Measurements from ENCODE around the gene GP1BA.
"Not testable (repeated sequence)": the region's sequence is repeated elsewhere in the genome, so short reads cannot be mapped to it uniquely, and the experiment has no call there.

The GP1BA gene

DNA sequence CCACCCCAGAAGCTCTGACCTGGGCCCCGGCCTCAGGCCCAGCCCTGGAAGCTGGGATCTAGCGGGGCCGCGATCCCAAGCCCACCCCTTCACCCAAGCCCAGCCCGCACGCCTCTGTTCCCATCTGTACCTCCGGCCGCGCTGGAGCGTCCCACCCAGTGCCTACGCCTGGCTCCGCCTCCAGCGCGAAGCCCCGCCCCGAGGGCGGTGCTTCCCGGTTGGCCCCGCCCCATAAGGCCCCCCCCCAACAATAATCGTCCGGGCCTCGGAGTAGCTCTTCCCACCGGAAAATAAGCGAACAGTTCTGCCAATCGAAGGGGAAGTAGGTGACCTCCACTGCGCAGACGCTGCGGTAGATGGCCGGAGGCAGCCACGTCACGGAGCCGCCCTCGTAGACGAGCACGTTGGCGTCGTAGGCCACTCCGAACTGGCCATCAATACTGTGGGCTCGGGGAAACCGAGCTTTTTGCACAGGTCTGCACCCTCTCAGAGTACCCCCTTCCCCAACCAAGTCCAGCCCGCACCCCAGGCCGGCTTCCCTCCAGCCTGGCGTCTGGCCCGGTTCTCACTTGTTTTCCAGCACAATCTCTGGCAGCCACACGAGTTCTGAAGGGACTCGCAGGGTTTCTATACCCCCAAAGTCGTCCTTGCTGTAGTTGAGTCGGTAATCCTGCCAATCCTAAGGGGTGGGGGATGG lies 30.3 kb upstream of the GP1BA start:
- Histone ChIP-seq H3K27me3 (ENCODE audit: control insufficient read depth, low read length) (peaks cover 23% of the 10 kb centered on the region), H3K4me3 (ENCODE audit: low read length) (no peak overlapping the region), H3K27ac (ENCODE audit: low read depth, low read length) (no peak overlapping the region)

DNA sequence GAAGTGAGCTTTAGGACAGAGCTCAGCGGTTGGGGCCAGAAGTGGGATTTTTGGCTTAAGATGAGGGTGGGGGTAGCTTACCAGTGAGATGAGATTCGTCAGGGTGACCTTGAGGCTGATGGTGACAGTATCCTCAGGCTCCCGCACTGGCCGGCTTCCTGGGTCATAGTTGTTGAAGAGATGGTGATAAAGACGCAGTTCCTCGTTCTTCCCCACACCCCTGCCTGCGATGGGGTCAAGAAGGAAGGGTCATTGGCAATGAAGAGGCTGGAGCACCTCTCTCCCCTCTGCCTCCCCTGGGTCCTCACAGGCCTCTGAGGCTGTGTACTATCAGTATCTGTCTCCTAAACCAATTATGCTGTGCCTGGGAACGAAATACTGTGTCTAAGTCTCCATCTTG lies 29.5 kb upstream of the GP1BA start:
- peaks cover 32% of the 10 kb centered on the region for H3K4me1 ChIP-seq (ENCODE audit: control insufficient read depth, low read length)
- H3K36me3 ChIP-seq (ENCODE audit: control insufficient read depth, low read length): no peaks in the 10 kb centered on the region
- no peak overlapping the region for H3K4me2 ChIP-seq (ENCODE audit: low read length)
- H3F3A ChIP-seq (ENCODE audit: control insufficient read depth, insufficient read depth): no peaks in the 10 kb centered on the region
- no peaks in the 10 kb centered on the region; the same call in 1 of the 2 replicates for H4K20me1 ChIP-seq (ENCODE audit: control insufficient read depth, insufficient read depth, low read depth, low read length)
- H3K9me2 ChIP-seq (replicated peaks; ENCODE audit: control insufficient read depth, low read length): no peaks in the 10 kb centered on the region
- TF ChIP-seq EZH2phosphoT487 (IDR thresholded peaks at IDR 0.05; ENCODE audit: borderline replicate concordance, low read length): no peak
- TF ChIP-seq, protein P1, sequence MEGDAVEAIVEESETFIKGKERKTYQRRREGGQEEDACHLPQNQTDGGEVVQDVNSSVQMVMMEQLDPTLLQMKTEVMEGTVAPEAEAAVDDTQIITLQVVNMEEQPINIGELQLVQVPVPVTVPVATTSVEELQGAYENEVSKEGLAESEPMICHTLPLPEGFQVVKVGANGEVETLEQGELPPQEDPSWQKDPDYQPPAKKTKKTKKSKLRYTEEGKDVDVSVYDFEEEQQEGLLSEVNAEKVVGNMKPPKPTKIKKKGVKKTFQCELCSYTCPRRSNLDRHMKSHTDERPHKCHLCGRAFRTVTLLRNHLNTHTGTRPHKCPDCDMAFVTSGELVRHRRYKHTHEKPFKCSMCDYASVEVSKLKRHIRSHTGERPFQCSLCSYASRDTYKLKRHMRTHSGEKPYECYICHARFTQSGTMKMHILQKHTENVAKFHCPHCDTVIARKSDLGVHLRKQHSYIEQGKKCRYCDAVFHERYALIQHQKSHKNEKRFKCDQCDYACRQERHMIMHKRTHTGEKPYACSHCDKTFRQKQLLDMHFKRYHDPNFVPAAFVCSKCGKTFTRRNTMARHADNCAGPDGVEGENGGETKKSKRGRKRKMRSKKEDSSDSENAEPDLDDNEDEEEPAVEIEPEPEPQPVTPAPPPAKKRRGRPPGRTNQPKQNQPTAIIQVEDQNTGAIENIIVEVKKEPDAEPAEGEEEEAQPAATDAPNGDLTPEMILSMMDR (IDR thresholded peaks at IDR 0.05; ENCODE audit: low read depth, low read length, poor library complexity, severe bottlenecking): no peak
- H3K27me3 ChIP-seq (ENCODE audit: control insufficient read depth, low read length): peaks cover 23% of the 10 kb centered on the region
- H3K27ac ChIP-seq (ENCODE audit: low read depth, low read length): no peak overlapping the region
- H3K79me2 ChIP-seq (ENCODE audit: control insufficient read depth, low read length): no peaks in the 10 kb centered on the region
- H3K4me3 ChIP-seq (ENCODE audit: low read length): no peak overlapping the region
- H3K9me3 ChIP-seq (ENCODE audit: control insufficient read depth, insufficient read depth, low read length): no peaks in the 10 kb centered on the region

More for the DNA sequence above, 30.3 kb upstream of the GP1BA start:
- H3K79me2 ChIP-seq (ENCODE audit: control insufficient read depth, low read length): no peaks in the 10 kb centered on the region
- TF ChIP-seq EZH2phosphoT487 (IDR thresholded peaks at IDR 0.05; ENCODE audit: borderline replicate concordance, low read length): no peak
- TF ChIP-seq, protein P1 (IDR thresholded peaks at IDR 0.05; ENCODE audit: low read depth, low read length, poor library complexity, severe bottlenecking): no peak
- H3F3A ChIP-seq (ENCODE audit: control insufficient read depth, insufficient read depth): no peaks in the 10 kb centered on the region
- peaks cover 32% of the 10 kb centered on the region for H3K4me1 ChIP-seq (ENCODE audit: control insufficient read depth, low read length)
- H3K9me2 ChIP-seq (replicated peaks; ENCODE audit: control insufficient read depth, low read length): no peaks in the 10 kb centered on the region
- no peaks in the 10 kb centered on the region for H3K9me3 ChIP-seq (ENCODE audit: control insufficient read depth, insufficient read depth, low read length)
- peak overlapping the region; percentile 62; the same call in 1 of the 2 replicates for H3K4me2 ChIP-seq (ENCODE audit: low read length)
- H3K36me3 ChIP-seq (ENCODE audit: control insufficient read depth, low read length): no peaks in the 10 kb centered on the region
- no peaks in the 10 kb centered on the region; the same call in 1 of the 2 replicates for H4K20me1 ChIP-seq (ENCODE audit: control insufficient read depth, insufficient read depth, low read depth, low read length)

DNA sequence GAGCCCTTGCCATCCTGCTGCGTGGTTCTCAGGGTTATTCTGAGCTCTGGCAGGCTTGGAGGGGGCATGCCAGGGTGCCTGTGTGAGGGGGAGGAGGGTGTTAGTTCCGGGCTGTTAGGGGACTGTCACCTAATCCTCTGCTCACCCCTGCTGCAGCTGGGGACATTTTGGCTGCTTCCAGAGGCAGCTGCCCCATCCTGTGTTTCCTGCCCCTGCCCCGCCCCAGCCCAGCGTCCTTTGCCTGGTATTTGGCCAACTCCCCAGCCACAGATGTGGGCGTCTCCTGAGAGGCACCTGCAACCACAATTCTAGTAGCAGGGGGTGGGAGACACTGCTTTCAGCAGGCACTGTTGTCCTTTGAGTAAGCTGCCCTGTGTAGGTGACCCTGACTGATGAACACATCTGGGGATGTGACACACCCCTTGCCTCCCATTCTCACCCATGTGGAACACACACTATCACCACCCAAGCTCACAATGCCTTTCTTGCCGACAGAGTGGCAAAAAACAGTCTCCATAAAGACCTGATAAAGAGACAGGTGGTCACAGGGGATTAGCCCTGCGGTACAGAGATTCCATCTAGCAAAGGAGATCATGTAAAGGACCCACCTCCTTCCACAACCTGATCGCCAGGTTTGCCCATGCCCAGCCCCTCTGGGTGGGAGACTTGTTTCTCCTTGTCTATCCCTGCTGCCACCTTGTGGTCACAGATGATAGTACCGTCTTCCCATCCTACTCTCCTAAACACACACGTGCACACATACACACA lies 28.8 kb upstream of the GP1BA start, which contains the start of gene CHRNE:
Gene CHRNE, minus strand, starts transcription at position 48 of the 768 bp plus-strand sequence. Its CDS starts 35 bp downstream, at position 13.
- Histone ChIP-seq H3F3A (ENCODE audit: control insufficient read depth, insufficient read depth) (no peaks in the 10 kb centered on the region), H3K9me2 (replicated peaks; ENCODE audit: control insufficient read depth, low read length) (no peaks in the 10 kb centered on the region), H3K9me3 (ENCODE audit: control insufficient read depth, insufficient read depth, low read length) (no peaks in the 10 kb centered on the region), H3K36me3 (ENCODE audit: control insufficient read depth, low read length) (no peaks in the 10 kb centered on the region), H3K4me2 (ENCODE audit: low read length) (peak within 1 kb of the TSS; percentile 52), H3K4me1 (ENCODE audit: control insufficient read depth, low read length) (peaks cover 32% of the 10 kb centered on the region), H3K27me3 (ENCODE audit: control insufficient read depth, low read length) (peaks cover 23% of the 10 kb centered on the region), H4K20me1 (ENCODE audit: control insufficient read depth, insufficient read depth, low read depth, low read length) (no peaks in the 10 kb centered on the region; the same call in 1 of the 2 replicates), H3K79me2 (ENCODE audit: control insufficient read depth, low read length) (no peaks in the 10 kb centered on the region), H3K27ac (ENCODE audit: low read depth, low read length) (no peak within 1 kb of the TSS), H3K4me3 (ENCODE audit: low read length) (peak within 1 kb of the TSS; percentile 34; the same call in 1 of the 2 replicates)
- TF ChIP-seq, protein P1 (IDR thresholded peaks at IDR 0.05; ENCODE audit: low read depth, low read length, poor library complexity, severe bottlenecking): peak; percentile 81
- no peak for TF ChIP-seq EZH2phosphoT487 (IDR thresholded peaks at IDR 0.05; ENCODE audit: borderline replicate concordance, low read length)

DNA sequence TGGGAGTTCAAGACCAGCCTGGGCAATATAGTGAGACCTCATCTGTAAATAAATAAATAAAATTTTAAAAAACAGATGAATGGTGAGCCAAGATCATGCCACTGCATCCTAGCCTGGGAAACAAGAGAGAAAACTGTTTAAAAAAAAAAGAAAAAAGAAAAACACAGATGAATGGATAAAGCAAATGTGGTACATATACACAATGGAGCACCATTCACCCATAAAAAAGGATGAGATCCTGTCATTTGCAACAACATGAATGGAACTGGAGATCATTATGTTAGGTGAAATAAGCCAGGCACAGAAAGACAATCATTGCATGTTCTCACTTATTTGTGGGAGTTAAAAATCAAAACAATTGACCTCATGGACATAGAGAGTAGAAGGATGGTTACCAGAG lies 25.4 kb upstream of the GP1BA start:
- not testable (repeated sequence) for H3K4me3 ChIP-seq (ENCODE audit: low read length); H3K27me3 ChIP-seq (ENCODE audit: control insufficient read depth, low read length); H3K9me3 ChIP-seq (ENCODE audit: control insufficient read depth, insufficient read depth, low read length); H3K27ac ChIP-seq (ENCODE audit: low read depth, low read length); H3K9me2 ChIP-seq (replicated peaks; ENCODE audit: control insufficient read depth, low read length); H4K20me1 ChIP-seq (ENCODE audit: control insufficient read depth, insufficient read depth, low read depth, low read length); H3K4me2 ChIP-seq (ENCODE audit: low read length); H3K36me3 ChIP-seq (ENCODE audit: control insufficient read depth, low read length); H3F3A ChIP-seq (ENCODE audit: control insufficient read depth, insufficient read depth); H3K79me2 ChIP-seq (ENCODE audit: control insufficient read depth, low read length)
- H3K4me1 ChIP-seq (ENCODE audit: control insufficient read depth, low read length): peaks cover 23% of the 10 kb centered on the region
